Bronchial epithelial cell (primary cell): ENCODE measurements around the gene AUNIP. TPM values are rescaled to one million over a fixed set of nuclear protein-coding genes. Genes with fewer than 3 reads are reported as not detected.

Experiments
- DNase-seq: peaks from one replicate; pipeline ENCODE4 v3.0.0-alpha.2; 2010; ENCODE audit warnings: low read depth
- FAIRE-seq: peaks from 2 replicates; lab custom pipeline; 2011; peaks lifted over from hg19 to GRCh38; lab: Jason Lieb, UNC
- H3K27me3 ChIP-seq: 2 replicates; pipeline ENCODE4 v1.5.1; 2011; ENCODE audit warnings: low read length; ENCODE audit not compliant: control insufficient read depth, insufficient read depth
- H3K36me3 ChIP-seq: 2 replicates; pipeline ENCODE4 v1.5.1; 2011; ENCODE audit warnings: low read length; ENCODE audit not compliant: control insufficient read depth, insufficient read depth
- H3K4me3 ChIP-seq: 2 replicates; pipeline ENCODE4 v1.5.1; 2011; ENCODE audit warnings: mild to moderate bottlenecking, low read depth, low read length, control low read depth
- CTCF ChIP-seq: IDR thresholded peaks from 2 replicates; pipeline ENCODE4 v1.5.1; 2011; ENCODE audit warnings: mild to moderate bottlenecking, moderate library complexity, low read length, control low read depth, inconsistent platforms; ENCODE audit not compliant: insufficient read depth, severe bottlenecking
- total RNA-seq: library from RNA; depleted of rRNA; stranded (reverse); fragments of >200 nt; gene quantifications from 2 replicates; pipeline ENCODE4 v1.2.1, GENCODE V29; 2014

Gene AUNIP
- total RNA-seq, 1 donor from 2014 or later, result 2.4 TPM

- TF ChIP-seq CTCF, result no peak
- DNase-seq (no peak), FAIRE-seq (no peak)
- Histone ChIP-seq H3K4me3 (no peak overlapping the region), H3K36me3 (no peaks in the 10 kb centered on the region), H3K27me3 (no peaks in the 10 kb centered on the region)
These were observed 22.0 kb upstream of the AUNIP start for GRCh38 chr1:25881266-25881665.

- FAIRE-seq, result no peak
- Histone ChIP-seq H3K4me3 (no peak overlapping the region), H3K27me3 (no peaks in the 10 kb centered on the region), H3K36me3 (no peaks in the 10 kb centered on the region)
- DNase-seq, result no peak
- no peak for TF ChIP-seq CTCF
These were observed 21.3 kb upstream of the AUNIP start for GRCh38 chr1:25880518-25880917.

- TF ChIP-seq CTCF, result no peak
- no peak for DNase-seq
- no peaks in the 10 kb centered on the region for H3K27me3 ChIP-seq
- H3K4me3 ChIP-seq, result no peak overlapping the region
- H3K36me3 ChIP-seq, result no peaks in the 10 kb centered on the region
- FAIRE-seq, result no peak
These were observed 20.4 kb upstream of the AUNIP start for GRCh38 chr1:25879675-25880074.

GRCh38 chr1:25878690-25879089 lies 19.4 kb upstream of the AUNIP start:
- Histone ChIP-seq H3K36me3 (no peaks in the 10 kb centered on the region), H3K27me3 (no peaks in the 10 kb centered on the region), H3K4me3 (no peak overlapping the region)
- FAIRE-seq, result no peak
- no peak for TF ChIP-seq CTCF
- DNase-seq, result no peak

GRCh38 chr1:25877155-25877554 lies 17.9 kb upstream of the AUNIP start:
- no peaks in the 10 kb centered on the region for H3K27me3 ChIP-seq
- DNase-seq, result no peak
- H3K36me3 ChIP-seq, result no peaks in the 10 kb centered on the region
- no peak for FAIRE-seq
- no peak for TF ChIP-seq CTCF
- no peak overlapping the region for H3K4me3 ChIP-seq

- H3K4me3 ChIP-seq, result no peak overlapping the region
- no peak for TF ChIP-seq CTCF
- no peaks in the 10 kb centered on the region for H3K36me3 ChIP-seq
- no peak for DNase-seq
- no peak for FAIRE-seq
- H3K27me3 ChIP-seq, result no peaks in the 10 kb centered on the region
These were observed 17.4 kb upstream of the AUNIP start for GRCh38 chr1:25876693-25877077.
